ENCODE measurements around the gene ELANE.
"Not testable (repeated sequence)": the region's sequence is repeated elsewhere in the genome, so short reads cannot be mapped to it uniquely, and the experiment has no call there.

The ELANE gene

DNA sequence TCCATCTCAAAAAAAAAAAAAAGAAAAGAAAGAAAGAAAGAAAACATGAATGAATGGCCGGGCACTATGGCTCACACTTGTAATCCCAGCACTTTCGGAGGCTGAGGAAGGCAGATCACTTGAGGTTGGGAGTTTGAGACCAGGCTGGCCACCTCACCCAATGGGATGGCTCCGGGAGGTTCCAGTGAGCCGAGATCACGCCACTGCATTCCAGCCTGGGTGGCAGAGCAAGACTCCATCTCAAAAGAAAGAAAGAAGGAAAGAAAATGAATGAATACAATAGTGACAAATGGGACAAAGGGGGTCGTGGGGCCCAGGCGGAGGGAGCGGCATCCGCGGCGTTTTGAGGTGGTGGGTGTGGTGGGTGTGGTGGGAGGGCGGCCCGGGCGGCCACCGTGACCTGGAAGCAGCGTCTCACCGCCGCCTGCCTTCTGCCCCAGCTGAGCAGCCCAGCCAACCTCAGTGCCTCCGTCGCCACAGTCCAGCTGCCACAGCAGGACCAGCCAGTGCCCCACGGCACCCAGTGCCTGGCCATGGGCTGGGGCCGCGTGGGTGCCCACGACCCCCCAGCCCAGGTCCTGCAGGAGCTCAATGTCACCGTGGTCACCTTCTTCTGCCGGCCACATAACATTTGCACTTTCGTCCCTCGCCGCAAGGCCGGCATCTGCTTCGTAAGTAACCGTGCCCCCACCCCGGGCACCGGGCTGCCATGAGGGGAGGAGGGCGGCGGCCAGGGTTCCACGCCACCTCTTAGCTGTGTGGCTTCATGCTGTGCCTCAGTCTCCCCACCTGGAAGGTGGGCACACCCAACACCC, 6.2 kb upstream of the ELANE start:
- no peak overlapping the region for H3K4me3 ChIP-seq (ENCODE audit: low read depth, low read length)
- TF ChIP-seq, protein P1, sequence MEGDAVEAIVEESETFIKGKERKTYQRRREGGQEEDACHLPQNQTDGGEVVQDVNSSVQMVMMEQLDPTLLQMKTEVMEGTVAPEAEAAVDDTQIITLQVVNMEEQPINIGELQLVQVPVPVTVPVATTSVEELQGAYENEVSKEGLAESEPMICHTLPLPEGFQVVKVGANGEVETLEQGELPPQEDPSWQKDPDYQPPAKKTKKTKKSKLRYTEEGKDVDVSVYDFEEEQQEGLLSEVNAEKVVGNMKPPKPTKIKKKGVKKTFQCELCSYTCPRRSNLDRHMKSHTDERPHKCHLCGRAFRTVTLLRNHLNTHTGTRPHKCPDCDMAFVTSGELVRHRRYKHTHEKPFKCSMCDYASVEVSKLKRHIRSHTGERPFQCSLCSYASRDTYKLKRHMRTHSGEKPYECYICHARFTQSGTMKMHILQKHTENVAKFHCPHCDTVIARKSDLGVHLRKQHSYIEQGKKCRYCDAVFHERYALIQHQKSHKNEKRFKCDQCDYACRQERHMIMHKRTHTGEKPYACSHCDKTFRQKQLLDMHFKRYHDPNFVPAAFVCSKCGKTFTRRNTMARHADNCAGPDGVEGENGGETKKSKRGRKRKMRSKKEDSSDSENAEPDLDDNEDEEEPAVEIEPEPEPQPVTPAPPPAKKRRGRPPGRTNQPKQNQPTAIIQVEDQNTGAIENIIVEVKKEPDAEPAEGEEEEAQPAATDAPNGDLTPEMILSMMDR (IDR thresholded peaks at IDR 0.05; ENCODE audit: insufficient read depth, low read depth, low read length, missing control alignments), result no peak
- no peak for DNase-seq (ENCODE audit: low read depth)

GRCh38 chr19:848386-848921, 3.6 kb upstream of the ELANE start:
- H3K4me3 ChIP-seq (ENCODE audit: low read depth, low read length), result no peak overlapping the region
- DNase-seq (ENCODE audit: low read depth), result no peak
- TF ChIP-seq, protein P1 (IDR thresholded peaks at IDR 0.05; ENCODE audit: insufficient read depth, low read depth, low read length, missing control alignments), result no peak

- not testable (repeated sequence) for H3K4me3 ChIP-seq (ENCODE audit: low read depth, low read length); DNase-seq (ENCODE audit: low read depth)
These were observed 2.9 kb upstream of the ELANE start for GRCh38 chr19:849195-849594.

DNA sequence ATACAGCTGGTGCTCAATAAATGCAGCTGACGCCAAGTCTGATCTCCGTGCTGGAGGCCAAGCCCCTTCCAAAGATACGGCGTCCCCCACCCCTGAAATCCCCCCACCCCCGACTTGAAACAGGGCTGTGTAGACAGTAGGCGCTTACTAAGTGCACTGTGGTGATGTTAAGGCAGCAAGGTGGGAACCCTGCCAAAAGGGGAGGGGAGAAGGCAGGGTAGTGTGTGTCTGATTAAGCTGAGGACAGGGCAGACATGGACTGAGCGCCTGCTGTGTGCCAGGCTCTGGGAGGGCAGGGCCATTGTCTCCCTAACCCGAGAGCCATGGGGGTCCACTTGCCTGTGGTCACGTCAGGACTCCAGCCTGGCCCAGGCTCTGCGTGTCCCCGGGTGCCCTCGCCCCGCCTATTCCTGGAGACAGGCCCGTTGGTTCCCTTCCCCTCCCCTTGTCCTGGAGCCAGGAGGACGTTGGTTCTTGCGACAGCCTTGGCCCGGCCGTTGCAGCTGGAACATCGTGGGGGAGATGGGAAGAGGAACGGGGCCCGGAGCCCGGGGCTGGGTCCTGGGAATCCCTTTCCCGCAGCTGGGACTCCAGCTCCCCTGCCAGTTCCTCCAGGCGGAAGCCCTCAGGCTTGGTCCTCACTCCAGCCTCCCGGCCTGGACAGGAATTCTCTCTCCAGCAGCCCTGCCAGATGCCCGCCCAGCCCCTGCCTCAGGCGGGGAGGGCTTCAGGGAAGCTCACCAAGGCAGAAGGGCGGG, 1.7 kb upstream of the ELANE start:
- DNase-seq (ENCODE audit: low read depth), result no peak
- no peak overlapping the region for H3K4me3 ChIP-seq (ENCODE audit: low read depth, low read length)
- TF ChIP-seq, protein P1 (IDR thresholded peaks at IDR 0.05; ENCODE audit: insufficient read depth, low read depth, low read length, missing control alignments), result no peak

DNA sequence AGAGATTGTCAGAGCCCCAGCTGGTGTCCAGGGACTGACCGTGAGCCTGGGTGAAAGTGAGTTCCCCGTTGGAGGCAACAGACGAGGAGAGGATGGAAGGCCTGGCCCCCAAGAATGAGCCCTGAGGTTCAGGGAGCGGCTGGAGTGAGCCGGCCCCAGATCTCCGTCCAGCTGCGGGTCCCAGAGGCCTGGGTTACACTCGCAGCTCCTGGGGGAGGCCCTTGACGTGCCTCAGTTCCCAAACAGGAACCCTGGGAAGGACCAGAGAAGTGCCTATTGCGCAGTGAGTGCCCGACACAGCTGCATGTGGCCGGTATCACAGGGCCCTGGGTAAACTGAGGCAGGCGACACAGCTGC, 1.1 kb upstream of the ELANE start:
- TF ChIP-seq, protein P1 (IDR thresholded peaks at IDR 0.05; ENCODE audit: insufficient read depth, low read depth, low read length, missing control alignments), result no peak
- no peak for DNase-seq (ENCODE audit: low read depth)
- H3K4me3 ChIP-seq (ENCODE audit: low read depth, low read length), result no peak overlapping the region

- TF ChIP-seq, protein P1 (IDR thresholded peaks at IDR 0.05; ENCODE audit: insufficient read depth, low read depth, low read length, missing control alignments), result no peak
- DNase-seq (ENCODE audit: low read depth), result no peak
These were observed 997 bp downstream of the ELANE start for GRCh38 chr19:853014-853585.

GRCh38 chr19:853614-854220, 1.6 kb downstream of the ELANE start:
- not testable (repeated sequence) for DNase-seq (ENCODE audit: low read depth); H3K4me3 ChIP-seq (ENCODE audit: low read depth, low read length)

More at GRCh38 chr19:853014-853585, 997 bp downstream of the ELANE start:
- no peak overlapping the region for H3K4me3 ChIP-seq (ENCODE audit: low read depth, low read length)

All from GM12865 (cell line).